NCI-H82 treated with DMSO at 0.1 percent for 48 hours (cell line): Measurements from ENCODE around the gene CCDC85A.

Experiments
- DNase-seq: peaks from one replicate; lab custom pipeline; 2025; ENCODE audit not compliant: unreplicated experiment; lab: John Stamatoyannopoulos, UW

Gene CCDC85A

DNA sequence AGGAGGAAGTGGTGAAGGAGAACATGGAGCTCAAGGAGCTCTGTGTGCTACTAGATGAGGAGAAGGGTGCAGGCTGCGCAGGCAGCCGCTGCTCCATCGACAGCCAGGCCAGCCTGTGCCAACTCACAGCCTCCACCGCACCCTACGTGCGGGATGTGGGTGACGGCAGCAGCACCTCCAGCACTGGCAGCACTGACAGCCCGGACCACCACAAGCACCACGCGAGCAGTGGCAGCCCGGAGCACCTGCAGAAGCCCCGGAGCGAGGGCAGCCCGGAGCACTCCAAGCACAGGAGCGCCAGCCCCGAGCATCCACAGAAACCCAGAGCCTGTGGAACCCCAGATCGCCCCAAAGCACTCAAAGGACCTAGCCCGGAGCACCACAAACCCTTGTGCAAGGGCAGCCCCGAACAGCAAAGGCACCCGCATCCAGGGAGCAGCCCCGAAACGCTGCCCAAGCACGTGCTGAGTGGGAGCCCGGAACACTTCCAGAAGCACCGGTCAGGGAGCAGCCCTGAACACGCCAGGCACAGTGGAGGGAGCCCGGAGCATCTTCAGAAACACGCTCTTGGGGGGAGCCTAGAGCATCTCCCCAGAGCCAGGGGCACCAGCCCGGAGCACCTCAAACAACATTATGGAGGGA lies 9.0 kb downstream of the CCDC85A start:
- no peak for DNase-seq

GRCh38 chr2:56195563-56195962 lies 11.8 kb downstream of the CCDC85A start:
- DNase-seq, result no peak

- DNase-seq, result no peak
Measured at GRCh38 chr2:56197816-56198215, 14.0 kb downstream of the CCDC85A start.

DNA sequence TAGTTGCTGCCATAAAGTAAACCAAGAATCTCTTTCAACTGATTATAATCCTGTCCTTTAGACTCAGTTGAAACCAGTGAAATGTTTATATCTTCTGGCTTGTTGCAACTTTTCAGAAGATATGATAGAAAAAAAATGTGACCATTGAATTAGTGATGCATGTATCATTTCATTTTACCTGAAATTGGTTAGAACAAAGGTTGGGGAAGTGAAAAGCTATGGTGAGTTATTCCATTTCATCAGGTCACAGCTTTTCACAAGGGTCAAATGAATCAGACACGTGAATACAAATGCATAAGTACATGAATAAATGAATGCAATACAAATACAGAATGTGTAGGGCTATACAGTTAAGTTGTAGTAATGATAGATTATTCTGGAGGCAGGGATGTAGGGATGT lies 15.1 kb downstream of the CCDC85A start:
- DNase-seq, result no peak

DNA sequence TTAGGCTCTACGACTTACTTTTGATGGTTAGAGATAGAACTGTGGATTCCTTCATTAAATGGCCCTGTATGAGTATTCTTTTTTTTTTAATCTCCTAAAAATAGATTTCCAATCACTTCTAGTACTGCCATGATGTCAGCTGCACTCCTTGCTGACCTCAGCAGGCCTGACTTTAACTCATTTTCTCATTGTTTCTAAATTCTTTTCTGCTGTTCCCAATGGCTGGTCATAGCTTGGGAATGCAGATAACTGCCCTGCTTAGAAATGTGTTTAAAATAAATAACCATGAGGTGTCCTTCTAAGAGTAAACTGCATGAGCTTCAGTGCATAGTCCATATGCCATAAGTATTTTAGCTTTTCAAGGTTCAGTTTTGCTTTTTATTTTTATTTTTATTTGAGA lies 15.7 kb downstream of the CCDC85A start:
- DNase-seq, result no peak

- DNase-seq, result no peak
Measured at GRCh38 chr2:56202381-56203121, 18.8 kb downstream of the CCDC85A start.

DNA sequence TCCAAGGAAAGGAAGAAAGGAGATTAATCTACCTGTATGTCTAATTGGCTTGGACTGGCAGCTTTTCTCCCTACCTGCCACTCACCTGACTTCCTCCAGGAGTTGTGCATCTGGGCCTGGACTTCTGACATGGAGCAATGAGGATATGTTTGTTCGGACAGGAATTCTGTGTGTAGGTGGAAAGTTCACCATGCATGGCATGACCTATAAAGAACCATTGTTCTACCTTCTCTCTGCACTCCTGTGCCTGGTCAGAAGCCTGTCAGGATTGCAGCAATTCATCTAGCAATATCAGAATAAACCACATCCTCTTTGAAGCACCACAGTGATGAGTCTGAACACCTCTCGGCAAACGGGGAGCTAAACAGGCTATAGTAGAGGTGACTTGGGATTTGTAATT lies 20.8 kb downstream of the CCDC85A start:
- no peak for DNase-seq

DNA sequence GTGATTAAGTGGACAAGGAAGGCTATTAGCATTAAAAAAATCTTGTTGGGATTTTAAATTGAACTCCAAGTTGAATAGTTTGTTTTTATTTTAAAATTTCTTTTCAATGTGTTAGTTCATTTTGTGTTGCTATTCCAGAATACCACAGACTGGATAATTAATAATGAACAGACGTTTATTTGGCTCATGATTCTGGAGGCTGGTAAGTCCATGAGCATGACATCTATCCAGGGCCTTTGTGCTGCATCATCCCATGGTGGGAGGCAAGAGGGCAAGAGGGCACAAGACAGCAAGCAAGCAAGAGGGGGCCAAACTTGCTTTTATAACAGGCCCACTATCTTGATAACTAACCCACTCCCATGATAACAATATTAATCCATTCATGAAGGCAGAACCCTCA lies 22.5 kb downstream of the CCDC85A start:
- no peak for DNase-seq

DNA sequence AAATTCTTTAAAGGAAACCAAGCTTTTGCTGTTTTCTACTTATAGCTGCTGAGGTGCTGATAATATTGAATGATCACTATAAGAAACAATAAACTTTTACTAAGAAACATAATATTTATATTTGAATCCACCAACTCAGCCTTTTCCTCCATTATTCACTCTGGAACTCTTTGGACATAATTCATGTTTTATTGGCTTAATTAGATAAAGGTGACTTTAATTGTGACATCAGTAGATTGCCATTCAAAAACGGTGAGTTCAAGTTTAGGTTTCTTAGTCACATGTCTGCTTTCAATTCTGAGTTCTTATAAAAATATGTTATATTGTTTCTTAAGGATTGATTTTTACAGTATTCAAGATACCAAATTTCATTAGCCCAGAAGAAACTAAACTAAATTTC lies 24.0 kb downstream of the CCDC85A start:
- no peak for DNase-seq

GRCh38 chr2:56208380-56208779 lies 24.6 kb downstream of the CCDC85A start:
- no peak for DNase-seq

GRCh38 chr2:56209701-56210100 lies 25.9 kb downstream of the CCDC85A start:
- no peak for DNase-seq

GRCh38 chr2:56210291-56210690 lies 26.5 kb downstream of the CCDC85A start:
- DNase-seq, result no peak

- no peak for DNase-seq
Measured at GRCh38 chr2:56211048-56211447, 27.3 kb downstream of the CCDC85A start.

DNA sequence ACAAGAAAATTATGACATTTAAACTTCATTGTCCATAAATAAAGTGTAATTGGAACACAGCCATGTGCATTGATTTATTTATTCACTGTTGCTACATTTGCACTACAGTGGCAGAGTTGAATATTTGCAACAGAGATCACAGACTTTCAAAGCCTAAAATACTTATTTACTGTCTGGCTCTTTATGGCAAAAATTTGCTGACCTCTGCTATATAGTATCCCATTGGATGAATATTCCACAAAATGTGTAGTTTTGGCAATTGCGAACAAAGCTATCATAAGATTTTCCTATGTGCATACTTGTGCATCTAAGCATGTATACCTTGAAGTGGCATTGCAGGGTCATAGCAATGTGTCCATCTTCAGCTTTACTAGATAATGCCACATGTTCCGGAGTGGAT lies 32.1 kb downstream of the CCDC85A start:
- no peak for DNase-seq

DNA sequence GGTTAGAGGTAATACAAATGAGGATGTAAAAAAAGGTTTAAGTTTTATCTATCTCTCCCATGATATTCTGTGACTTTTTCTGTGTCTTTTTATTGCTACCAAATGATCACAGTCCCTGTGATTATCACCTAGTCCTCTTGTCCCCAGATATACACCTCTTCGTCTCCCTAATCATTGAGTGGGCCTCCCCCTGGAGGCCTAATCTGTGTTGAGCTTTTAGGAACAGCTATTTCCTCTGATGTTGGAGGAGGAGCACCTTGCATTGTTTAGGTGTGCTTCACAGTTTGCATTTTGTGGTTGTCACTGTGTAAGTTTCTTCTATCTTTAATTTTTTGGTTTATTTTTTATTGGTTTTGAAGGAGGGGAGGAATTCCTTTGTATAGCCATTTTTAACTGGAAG lies 33.3 kb downstream of the CCDC85A start:
- no peak for DNase-seq

DNA sequence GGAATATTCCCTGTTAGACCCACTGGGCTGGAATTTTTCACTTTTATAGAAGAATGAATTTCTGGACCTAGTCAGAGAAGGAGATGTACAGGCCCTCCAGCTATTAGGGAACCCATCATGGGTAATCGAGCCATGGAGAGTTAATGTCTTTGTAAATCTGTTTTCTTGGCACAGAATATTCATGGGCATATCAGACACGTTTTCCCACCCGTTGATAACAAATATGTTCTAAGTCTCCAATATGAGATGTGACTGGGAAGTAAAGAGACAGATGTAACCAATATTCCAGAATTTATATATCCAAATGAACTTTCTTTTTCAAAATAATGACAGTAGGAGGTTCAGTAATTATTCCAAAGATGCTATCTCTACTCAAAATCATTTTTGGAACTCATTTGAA lies 38.7 kb downstream of the CCDC85A start:
- DNase-seq, result no peak

DNA sequence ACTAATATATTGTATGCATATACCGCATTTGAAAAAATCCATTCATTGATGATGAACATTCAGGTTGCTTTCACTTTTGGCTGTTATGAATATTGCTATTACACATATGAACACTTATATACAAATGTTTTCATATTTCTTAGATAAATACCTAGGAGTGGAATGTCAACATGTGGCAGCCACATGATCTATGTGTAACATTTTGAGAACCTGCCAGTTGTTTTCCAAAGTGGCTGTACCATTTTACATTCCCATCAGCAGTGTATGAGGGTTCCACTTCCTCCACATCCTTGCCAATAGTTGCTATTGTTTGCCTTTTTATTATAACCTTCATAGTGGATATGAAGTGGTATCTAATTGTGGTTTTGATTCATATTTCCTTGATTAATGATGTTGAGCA lies 40.5 kb downstream of the CCDC85A start:
- no peak for DNase-seq

GRCh38 chr2:56227811-56228210 lies 44.0 kb downstream of the CCDC85A start:
- no peak for DNase-seq

GRCh38 chr2:56229397-56230060 lies 45.7 kb downstream of the CCDC85A start:
- DNase-seq, result no peak

DNA sequence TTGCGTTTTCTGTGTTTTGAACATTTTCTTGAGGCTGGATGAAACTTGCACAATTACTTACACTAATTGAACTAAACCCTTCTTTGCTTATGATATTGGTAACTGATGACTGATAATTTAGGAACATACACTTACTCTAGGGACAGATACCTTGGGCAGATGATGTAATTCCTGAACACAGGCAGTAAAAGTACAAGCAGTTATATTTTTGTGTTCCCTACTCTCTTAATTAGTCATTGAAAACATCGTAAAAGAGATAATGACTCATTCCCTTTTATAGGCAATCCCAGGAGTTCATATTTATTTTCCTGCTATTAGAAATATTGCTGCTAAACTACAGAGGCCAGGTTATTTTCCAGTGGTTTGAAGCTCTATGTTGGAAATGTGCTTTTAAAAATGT lies 46.4 kb downstream of the CCDC85A start:
- no peak for DNase-seq

GRCh38 chr2:56231361-56231760 lies 47.6 kb downstream of the CCDC85A start:
- DNase-seq, result no peak

DNA sequence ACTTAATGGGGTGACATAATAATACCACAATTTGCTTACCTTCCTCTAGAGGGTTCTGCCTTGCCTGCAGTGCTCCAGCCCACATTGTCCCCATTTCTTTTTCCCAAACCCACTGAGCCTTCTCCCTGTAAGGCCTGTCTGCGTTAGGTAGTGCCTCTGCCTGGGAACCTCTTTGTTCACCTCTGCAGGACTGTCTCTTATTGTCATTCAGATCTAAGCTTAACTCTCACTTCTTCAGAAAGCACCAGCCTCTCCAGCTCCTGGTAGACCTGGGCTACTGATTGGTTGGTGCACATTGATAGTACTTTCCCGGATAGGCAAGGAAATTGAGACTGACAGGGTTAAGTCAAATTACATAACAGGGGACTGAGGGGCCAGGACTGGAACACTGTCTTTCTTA lies 49.1 kb downstream of the CCDC85A start:
- DNase-seq, result no peak
